ENCODE measurements around the gene ANKH. TPM values are rescaled to one million over a fixed set of nuclear protein-coding genes. Genes with fewer than 3 reads are reported as not detected.

Gene ANKH
- total RNA-seq, 1 experiment from 2014 or later, result 16.9 TPM

DNA sequence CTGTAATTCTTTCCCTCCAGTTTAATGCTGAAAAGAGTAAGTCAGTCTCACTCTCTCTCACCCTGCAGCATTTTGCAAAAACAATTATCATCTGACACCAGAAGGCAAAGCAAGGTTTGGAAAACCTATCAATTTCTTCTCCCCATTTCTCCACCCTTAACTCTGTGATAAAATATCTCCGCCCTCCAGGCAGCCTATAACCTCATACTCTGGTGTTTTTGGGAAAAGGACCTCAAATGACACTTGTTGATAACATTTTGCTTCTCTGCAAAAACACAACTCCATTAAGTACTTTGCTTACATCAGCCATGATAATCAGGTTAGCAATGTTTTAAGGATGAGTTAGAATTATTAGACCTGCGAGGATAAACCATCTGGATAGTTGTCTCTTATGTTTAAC lies 2.3 kb downstream of the ANKH start (continued):
- TF ChIP-seq, protein P1, sequence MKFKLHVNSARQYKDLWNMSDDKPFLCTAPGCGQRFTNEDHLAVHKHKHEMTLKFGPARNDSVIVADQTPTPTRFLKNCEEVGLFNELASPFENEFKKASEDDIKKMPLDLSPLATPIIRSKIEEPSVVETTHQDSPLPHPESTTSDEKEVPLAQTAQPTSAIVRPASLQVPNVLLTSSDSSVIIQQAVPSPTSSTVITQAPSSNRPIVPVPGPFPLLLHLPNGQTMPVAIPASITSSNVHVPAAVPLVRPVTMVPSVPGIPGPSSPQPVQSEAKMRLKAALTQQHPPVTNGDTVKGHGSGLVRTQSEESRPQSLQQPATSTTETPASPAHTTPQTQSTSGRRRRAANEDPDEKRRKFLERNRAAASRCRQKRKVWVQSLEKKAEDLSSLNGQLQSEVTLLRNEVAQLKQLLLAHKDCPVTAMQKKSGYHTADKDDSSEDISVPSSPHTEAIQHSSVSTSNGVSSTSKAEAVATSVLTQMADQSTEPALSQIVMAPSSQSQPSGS (CRISPR knock-in tag; IDR thresholded peaks at IDR 0.05; ENCODE audit: borderline replicate concordance, low read depth), result no peak
- no peak for TF ChIP-seq AFF4 (CRISPR knock-in tag; IDR thresholded peaks at IDR 0.05; ENCODE audit: borderline replicate concordance)
- TF ChIP-seq, protein P2, sequence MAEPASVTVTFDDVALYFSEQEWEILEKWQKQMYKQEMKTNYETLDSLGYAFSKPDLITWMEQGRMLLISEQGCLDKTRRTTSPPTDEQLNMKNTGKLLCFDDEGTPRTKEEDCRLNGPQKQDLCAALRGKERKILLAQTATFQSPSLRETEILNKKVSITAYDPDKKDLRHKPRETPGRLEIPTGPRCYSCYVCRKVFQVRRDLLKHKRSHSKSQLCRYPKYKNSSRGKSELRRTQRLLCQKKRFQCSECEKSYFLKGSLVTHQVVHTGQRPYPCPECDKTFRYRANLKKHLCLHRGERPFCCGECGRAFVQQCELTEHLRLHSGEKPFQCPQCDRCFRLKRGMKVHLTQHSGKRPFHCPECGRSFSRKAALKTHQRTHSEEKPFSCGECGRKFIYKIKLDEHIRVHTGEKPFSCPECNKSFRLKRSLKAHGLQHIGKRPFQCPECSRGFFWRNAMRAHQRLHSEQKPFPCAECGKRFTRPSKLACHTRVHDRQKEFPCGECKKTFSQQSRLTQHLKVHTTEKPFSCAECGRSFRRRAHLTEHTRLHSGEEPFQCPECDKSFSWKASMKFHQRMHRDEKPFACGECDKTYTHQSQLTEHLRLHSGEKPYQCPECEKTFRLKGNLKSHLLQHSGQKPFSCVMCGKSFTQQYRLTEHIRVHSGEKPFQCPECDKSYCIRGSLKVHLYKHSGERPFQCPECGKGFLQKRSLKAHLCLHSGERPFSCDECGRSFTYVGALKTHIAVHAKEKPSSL (CRISPR knock-in tag; conservative IDR thresholded peaks at IDR 0.05), result no peak
- TF ChIP-seq ATF1 (CRISPR knock-in tag; IDR thresholded peaks at IDR 0.05), result no peak
- TF ChIP-seq ESRRA (CRISPR knock-in tag; IDR thresholded peaks at IDR 0.05; ENCODE audit: borderline replicate concordance), result no peak
- TF ChIP-seq ERG (CRISPR knock-in tag; IDR thresholded peaks at IDR 0.05), result no peak
- TF ChIP-seq JUN (CRISPR knock-in tag; IDR thresholded peaks at IDR 0.05), result no peak
- no peak for TF ChIP-seq ZNF317 (CRISPR knock-in tag; IDR thresholded peaks at IDR 0.05; ENCODE audit: borderline replicate concordance, low read depth)
- TF ChIP-seq NFE2L1 (CRISPR knock-in tag; IDR thresholded peaks at IDR 0.05), result no peak
- TF ChIP-seq, protein P3, sequence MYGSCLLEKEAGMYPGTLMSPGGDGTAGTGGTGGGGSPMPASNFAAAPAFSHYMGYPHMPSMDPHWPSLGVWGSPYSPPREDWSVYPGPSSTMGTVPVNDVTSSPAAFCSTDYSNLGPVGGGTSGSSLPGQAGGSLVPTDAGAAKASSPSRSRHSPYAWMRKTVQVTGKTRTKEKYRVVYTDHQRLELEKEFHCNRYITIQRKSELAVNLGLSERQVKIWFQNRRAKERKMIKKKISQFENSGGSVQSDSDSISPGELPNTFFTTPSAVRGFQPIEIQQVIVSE (CRISPR knock-in tag; IDR thresholded peaks at IDR 0.05; ENCODE audit: borderline replicate concordance), result no peak
- TF ChIP-seq FOXK1 (CRISPR knock-in tag; IDR thresholded peaks at IDR 0.05), result no peak
- TF ChIP-seq CREM (CRISPR knock-in tag; IDR thresholded peaks at IDR 0.05), result no peak
- TF ChIP-seq, protein P4, sequence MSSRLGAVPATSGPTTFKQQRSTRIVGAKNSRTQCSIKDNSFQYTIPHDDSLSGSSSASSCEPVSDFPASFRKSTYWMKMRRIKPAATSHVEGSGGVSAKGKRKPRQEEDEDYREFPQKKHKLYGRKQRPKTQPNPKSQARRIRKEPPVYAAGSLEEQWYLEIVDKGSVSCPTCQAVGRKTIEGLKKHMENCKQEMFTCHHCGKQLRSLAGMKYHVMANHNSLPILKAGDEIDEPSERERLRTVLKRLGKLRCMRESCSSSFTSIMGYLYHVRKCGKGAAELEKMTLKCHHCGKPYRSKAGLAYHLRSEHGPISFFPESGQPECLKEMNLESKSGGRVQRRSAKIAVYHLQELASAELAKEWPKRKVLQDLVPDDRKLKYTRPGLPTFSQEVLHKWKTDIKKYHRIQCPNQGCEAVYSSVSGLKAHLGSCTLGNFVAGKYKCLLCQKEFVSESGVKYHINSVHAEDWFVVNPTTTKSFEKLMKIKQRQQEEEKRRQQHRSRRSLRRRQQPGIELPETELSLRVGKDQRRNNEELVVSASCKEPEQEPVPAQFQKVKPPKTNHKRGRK (CRISPR knock-in tag; IDR thresholded peaks at IDR 0.05; ENCODE audit: borderline replicate concordance), result no peak

DNA sequence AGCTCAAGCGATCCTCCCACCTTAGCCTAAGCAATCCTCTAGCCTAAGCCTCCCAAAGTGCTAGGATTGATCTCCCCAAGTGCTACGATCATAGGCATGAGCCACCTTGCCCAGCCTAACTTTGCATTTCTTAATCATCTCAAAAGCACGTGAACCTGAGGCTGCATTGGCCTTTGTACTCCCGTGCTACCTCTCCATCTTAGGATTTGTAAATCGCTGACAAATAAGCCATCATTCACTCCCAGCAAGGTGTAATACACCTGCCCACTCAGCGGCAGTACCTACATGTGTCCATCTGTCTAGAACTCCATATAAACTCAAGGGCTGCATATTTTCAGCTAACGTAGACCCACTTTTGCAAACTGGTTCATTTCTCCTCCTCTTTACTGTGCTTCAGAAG lies 2.8 kb downstream of the ANKH start:
- peaks cover 22% of the 10 kb centered on the region for H3K4me1 Mint-ChIP-seq
- H3K9me3 Mint-ChIP-seq, result no peaks in the 10 kb centered on the region
- ChIA-PET CTCF (interaction anchor here (0.7 kb wide), 1 partner anchor 138 kb away, joined by 4 read pairs; no protein-coding TSS in a partner anchor), POLR2A (no interaction called here)
- H3K27ac Mint-ChIP-seq, result no peak overlapping the region
- no peak for DNase-seq (ENCODE audit: low spot score)
- H3K36me3 Mint-ChIP-seq, result no peaks in the 10 kb centered on the region
- no peak for ATAC-seq
- H3K27me3 Mint-ChIP-seq (ENCODE audit: low read depth), result peaks cover 36% of the 10 kb centered on the region
- no peak overlapping the region for H3K4me3 Mint-ChIP-seq
- no peak for TF ChIP-seq STAT6 (CRISPR knock-in tag; conservative IDR thresholded peaks at IDR 0.05; ENCODE audit: low read depth)
- TF ChIP-seq MXD4 (CRISPR knock-in tag; IDR thresholded peaks at IDR 0.05; ENCODE audit: borderline replicate concordance), result no peak
- TF ChIP-seq, protein P2 (CRISPR knock-in tag; conservative IDR thresholded peaks at IDR 0.05), result no peak
- no peak for TF ChIP-seq TP53 (CRISPR knock-in tag; IDR thresholded peaks at IDR 0.05)
- TF ChIP-seq IRF1 (CRISPR knock-in tag; IDR thresholded peaks at IDR 0.05), result no peak
- no peak for TF ChIP-seq ATF1 (CRISPR knock-in tag; IDR thresholded peaks at IDR 0.05)
- no peak for TF ChIP-seq ESRRA (CRISPR knock-in tag; IDR thresholded peaks at IDR 0.05; ENCODE audit: borderline replicate concordance)
- TF ChIP-seq NFYB (CRISPR knock-in tag; conservative IDR thresholded peaks at IDR 0.05; ENCODE audit: low read depth), result no peak
- TF ChIP-seq FOXK1 (CRISPR knock-in tag; IDR thresholded peaks at IDR 0.05), result no peak
